Fibroblast of lung (primary cell): ENCODE results near the gene WDFY2. TPM values are rescaled to one million over a fixed set of nuclear protein-coding genes. Genes with fewer than 3 reads are reported as not detected.
A peak's percentile ranks its signal among the peaks of the same experiment; 100 is the strongest.

Experiments used
- DNase-seq, 2 donors: peaks; one replicate each; pipeline versions ENCODE4 v3.0.0 to v3.0.0-alpha.2; 2010; ENCODE audit warnings: low read depth in 2 of 2
- H2AFZ ChIP-seq: 2 replicates; pipeline ENCODE4 v1.5.1; 2012; ENCODE audit warnings: low read length, control low read depth, inconsistent platforms
- H3K27ac ChIP-seq: 2 replicates; pipeline ENCODE4 v1.5.1; 2011; ENCODE audit warnings: low read length, control low read depth; ENCODE audit not compliant: insufficient read depth
- H3K27me3 ChIP-seq: 2 replicates; pipeline ENCODE4 v1.5.1; 2011; ENCODE audit warnings: mild to moderate bottlenecking, low read length; ENCODE audit not compliant: control insufficient read depth, insufficient read depth
- H3K36me3 ChIP-seq: 2 replicates; pipeline ENCODE4 v1.5.1; 2011; ENCODE audit warnings: low read length; ENCODE audit not compliant: control insufficient read depth, insufficient read depth
- H3K4me1 ChIP-seq: 2 replicates; pipeline ENCODE4 v1.5.1; 2011; ENCODE audit warnings: low read length; ENCODE audit not compliant: control insufficient read depth, insufficient read depth; ENCODE audit errors: extremely low read depth
- H3K4me2 ChIP-seq: 2 replicates; pipeline ENCODE4 v1.5.1; 2011; ENCODE audit warnings: low read length, control low read depth; ENCODE audit not compliant: insufficient read depth; ENCODE audit errors: extremely low read depth
- H3K4me3 ChIP-seq, 4 experiments: fragments of 200-600 bp in 1 of 4; sonication (generic) in 1 of 4; replicated peaks in 1 of 4; 2 replicates each; pipeline ENCODE4 v1.5.1; 2011 to 2016; ENCODE audit warnings: low read length in 4 of 4, low read depth in 3 of 4, mild to moderate bottlenecking in 3 of 4, control low read depth in 2 of 4, inconsistent platforms in 1 of 4, mixed read lengths in 1 of 4; ENCODE audit not compliant: insufficient read depth in 1 of 4; ENCODE audit errors: control extremely low read depth in 1 of 4
- H3K79me2 ChIP-seq: 2 replicates; pipeline ENCODE4 v1.5.1; 2012; ENCODE audit warnings: mild to moderate bottlenecking, low read length, inconsistent platforms; ENCODE audit not compliant: control insufficient read depth, insufficient read depth
- H3K9ac ChIP-seq: 2 replicates; pipeline ENCODE4 v1.5.1; 2011; ENCODE audit warnings: mild to moderate bottlenecking, low read length, control low read depth; ENCODE audit not compliant: insufficient read depth
- H3K9me3 ChIP-seq: 2 replicates; pipeline ENCODE4 v1.5.1; 2012; ENCODE audit warnings: low read depth, low read length; ENCODE audit not compliant: control insufficient read depth, insufficient read depth
- H4K20me1 ChIP-seq: 2 replicates; pipeline ENCODE4 v1.5.1; 2011; ENCODE audit warnings: low read length; ENCODE audit not compliant: control insufficient read depth, insufficient read depth; ENCODE audit errors: extremely low read depth
- EZH2 ChIP-seq: IDR thresholded peaks from 2 replicates; pipeline ENCODE4 v1.5.1; 2012; ENCODE audit warnings: low read length, control low read depth, mild to moderate bottlenecking; ENCODE audit errors: missing control alignments
- polyA plus RNA-seq, 2 donors: library from polyadenylated mRNA; depleted of rRNA in 1 of 2; stranded (reverse) in 1 of 2; unstranded in 1 of 2; fragments of >200 nt; gene quantifications; 2 replicates each; pipeline ENCODE4 v1.2.1, GENCODE V29; 2011 to 2012; ENCODE audit warnings: missing spikeins in 1 of 2
- total RNA-seq: library from RNA; depleted of rRNA; stranded (reverse); fragments of >200 nt; gene quantifications from 2 replicates; pipeline ENCODE4 v1.2.1, GENCODE V29; 2014
- TF ChIP-seq, protein P1 (sequence below), 2 donors: IDR thresholded peaks in 1 of 2; conservative IDR thresholded peaks in 1 of 2; 1 replicate in 1 of 2; 2 replicates in 1 of 2; pipeline ENCODE4 v1.5.1; 2011 to 2012; ENCODE audit warnings: low read length in 2 of 2, control low read depth in 1 of 2, inconsistent platforms in 1 of 2, low read depth in 1 of 2, mild to moderate bottlenecking in 1 of 2

The WDFY2 gene
- total and polyA plus RNA-seq, 2 donors (not counting 1 experiment from before 2014, with no cell fraction given): 4.9 to 9.2 TPM

DNA sequence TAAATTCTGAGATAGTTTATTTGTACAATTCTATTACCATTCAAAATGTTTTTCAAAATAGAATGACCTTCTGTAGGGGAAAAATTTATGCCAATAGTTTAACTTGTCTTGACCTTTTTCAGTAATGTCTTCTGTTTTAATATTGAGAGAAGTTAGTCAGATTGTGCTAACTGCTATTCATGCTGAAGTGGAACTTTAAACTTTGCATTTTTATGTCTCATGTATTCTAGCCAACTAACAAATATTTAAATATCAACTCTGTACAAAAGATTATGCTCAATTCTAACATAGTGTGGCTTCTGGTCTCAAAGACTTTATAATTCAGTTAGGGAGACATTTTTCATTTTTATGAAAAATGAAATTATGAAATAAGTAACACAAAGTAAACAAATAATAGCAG, 94.2 kb downstream of the WDFY2 start:
- Histone ChIP-seq H3K9me3 (no peaks in the 10 kb centered on the region), H3K36me3 (no peaks in the 10 kb centered on the region), H3K27ac (no peak overlapping the region), H3K4me1 (no peaks in the 10 kb centered on the region), H3K4me3 (no peak overlapping the region), H3K27me3 (no peaks in the 10 kb centered on the region), H3K9ac (no peak overlapping the region), H3K4me2 (no peak overlapping the region), H3K79me2 (peaks cover 3% of the 10 kb centered on the region), H4K20me1 (no peaks in the 10 kb centered on the region), H2AFZ (no peak overlapping the region)
- DNase-seq: no peak
- no peak for TF ChIP-seq EZH2
- TF ChIP-seq, protein P1, sequence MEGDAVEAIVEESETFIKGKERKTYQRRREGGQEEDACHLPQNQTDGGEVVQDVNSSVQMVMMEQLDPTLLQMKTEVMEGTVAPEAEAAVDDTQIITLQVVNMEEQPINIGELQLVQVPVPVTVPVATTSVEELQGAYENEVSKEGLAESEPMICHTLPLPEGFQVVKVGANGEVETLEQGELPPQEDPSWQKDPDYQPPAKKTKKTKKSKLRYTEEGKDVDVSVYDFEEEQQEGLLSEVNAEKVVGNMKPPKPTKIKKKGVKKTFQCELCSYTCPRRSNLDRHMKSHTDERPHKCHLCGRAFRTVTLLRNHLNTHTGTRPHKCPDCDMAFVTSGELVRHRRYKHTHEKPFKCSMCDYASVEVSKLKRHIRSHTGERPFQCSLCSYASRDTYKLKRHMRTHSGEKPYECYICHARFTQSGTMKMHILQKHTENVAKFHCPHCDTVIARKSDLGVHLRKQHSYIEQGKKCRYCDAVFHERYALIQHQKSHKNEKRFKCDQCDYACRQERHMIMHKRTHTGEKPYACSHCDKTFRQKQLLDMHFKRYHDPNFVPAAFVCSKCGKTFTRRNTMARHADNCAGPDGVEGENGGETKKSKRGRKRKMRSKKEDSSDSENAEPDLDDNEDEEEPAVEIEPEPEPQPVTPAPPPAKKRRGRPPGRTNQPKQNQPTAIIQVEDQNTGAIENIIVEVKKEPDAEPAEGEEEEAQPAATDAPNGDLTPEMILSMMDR (conservative IDR thresholded peaks at IDR 0.05 in 1 of 2, IDR thresholded peaks at IDR 0.05 in 1 of 2; ENCODE audit: low read depth in 1 of 2, low read length in 2 of 2): no peak

DNA sequence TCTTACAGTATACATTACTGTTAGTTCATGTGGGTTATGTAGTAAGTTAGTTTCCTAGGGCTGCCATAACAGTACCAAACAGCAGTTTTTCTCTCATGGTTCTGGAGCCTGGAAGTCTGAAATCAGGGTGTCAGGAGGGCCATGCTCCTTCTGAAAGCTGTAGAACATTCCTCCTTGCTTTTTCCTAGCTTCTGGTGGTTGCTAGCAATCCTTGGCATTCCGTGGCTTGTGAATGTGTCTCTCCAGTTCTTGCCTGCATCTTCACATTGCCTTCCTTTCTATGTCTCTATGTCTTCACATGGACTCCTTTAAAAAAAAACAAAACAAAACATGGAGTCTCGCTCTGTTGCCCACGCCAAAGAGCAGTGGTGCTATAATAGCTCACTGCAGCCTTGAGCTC, 95.4 kb downstream of the WDFY2 start:
- DNase-seq: peak in 1 of 2 donors; percentile 42
- H3K4me1 ChIP-seq: no peaks in the 10 kb centered on the region
- no peaks in the 10 kb centered on the region for H3K27me3 ChIP-seq
- no peaks in the 10 kb centered on the region for H3K36me3 ChIP-seq
- H3K9me3 ChIP-seq: no peaks in the 10 kb centered on the region
- H3K4me3 ChIP-seq: no peak overlapping the region
- H3K27ac ChIP-seq: no peak overlapping the region
- no peak overlapping the region for H3K9ac ChIP-seq
- H2AFZ ChIP-seq: no peak overlapping the region
- no peaks in the 10 kb centered on the region for H3K79me2 ChIP-seq
- TF ChIP-seq EZH2: no peak
- TF ChIP-seq, protein P1 (conservative IDR thresholded peaks at IDR 0.05 in 1 of 2, IDR thresholded peaks at IDR 0.05 in 1 of 2; ENCODE audit: low read depth in 1 of 2, low read length in 2 of 2): no peak
- no peaks in the 10 kb centered on the region for H4K20me1 ChIP-seq
- no peak overlapping the region for H3K4me2 ChIP-seq

DNA sequence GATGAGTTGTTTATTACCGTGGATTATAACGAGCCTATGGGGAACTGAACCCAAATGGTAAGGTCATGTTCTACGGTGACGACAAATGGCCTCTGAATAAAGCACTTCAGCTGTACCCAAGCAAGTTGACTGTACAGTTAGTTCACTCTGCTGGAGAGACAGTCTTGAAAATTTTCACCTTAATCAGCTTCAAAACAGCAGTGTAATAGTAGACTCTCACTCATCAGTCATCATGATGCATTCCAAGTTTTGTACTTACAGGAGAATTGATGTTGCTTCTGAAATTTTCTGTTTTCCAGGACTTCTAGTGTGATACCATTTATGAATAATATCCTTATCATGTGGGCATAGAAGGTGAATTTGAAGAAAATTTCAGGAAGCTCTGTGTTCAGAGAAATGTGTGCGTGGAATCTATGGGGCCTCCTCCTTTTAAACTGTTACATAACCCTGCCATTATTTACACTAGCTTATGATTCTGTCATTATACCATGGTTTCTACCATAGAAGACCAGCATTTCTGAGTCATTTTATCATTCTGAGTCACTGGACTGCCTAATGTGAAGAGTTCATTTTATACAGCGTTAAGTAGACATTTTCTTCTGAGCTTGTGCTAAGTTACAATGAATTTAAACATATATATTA, 96.9 kb downstream of the WDFY2 start:
- Histone ChIP-seq H3K36me3 (no peaks in the 10 kb centered on the region), H3K27ac (no peak overlapping the region), H3K4me2 (no peak overlapping the region), H3K9me3 (no peaks in the 10 kb centered on the region), H3K79me2 (no peaks in the 10 kb centered on the region), H3K9ac (no peak overlapping the region), H3K4me1 (no peaks in the 10 kb centered on the region), H2AFZ (no peak overlapping the region), H3K4me3 (no peak overlapping the region), H3K27me3 (no peaks in the 10 kb centered on the region), H4K20me1 (no peaks in the 10 kb centered on the region)
- no peak for TF ChIP-seq EZH2
- TF ChIP-seq, protein P1 (conservative IDR thresholded peaks at IDR 0.05 in 1 of 2, IDR thresholded peaks at IDR 0.05 in 1 of 2; ENCODE audit: low read depth in 1 of 2, low read length in 2 of 2): no peak
- DNase-seq: peak; percentile 63 to 89
